Measurements from ENCODE around the gene PATZ1.

PATZ1 gene

DNA sequence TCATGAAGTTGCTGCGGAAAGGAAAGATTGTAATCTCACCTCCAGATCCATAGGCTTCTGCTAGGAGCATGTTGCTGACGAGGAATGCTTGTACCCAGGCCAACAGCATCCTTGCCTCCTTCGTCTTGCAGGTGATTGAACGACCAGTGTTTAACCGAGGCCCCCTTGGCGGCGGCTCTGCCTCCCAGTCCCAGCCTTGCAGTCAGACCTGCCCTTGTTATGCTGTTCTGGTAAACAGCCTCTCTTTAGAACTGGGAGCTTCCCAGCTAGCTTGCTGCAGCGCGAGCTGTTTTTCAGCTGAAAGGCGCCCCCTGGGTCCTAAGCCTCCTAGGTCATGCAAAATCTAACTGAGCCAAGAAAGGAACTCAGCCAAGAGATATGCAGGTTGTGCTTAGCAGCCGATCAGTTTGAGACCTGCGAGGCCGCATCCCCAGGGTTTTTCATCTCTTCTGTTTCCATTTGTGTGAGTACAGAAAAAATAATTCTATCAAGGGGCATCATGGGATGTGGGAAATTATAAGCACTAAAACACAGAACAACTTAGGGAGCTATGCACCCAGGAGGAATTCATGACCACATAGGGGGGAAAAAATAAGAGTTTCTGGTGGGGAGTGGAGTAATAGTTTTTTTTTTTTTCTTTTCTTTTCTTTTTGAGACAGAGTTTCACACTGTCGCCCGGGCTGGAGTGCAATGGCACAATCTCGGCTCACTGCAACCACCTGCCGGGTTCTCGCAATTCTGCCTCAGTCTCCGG, 53.7 kb downstream of the PATZ1 start, which contains the start of gene PIK3IP1:
Gene PIK3IP1 (minus strand): TSS at position 253 of the 754 bp plus-strand sequence. CDS start 144 bp downstream, at position 109.
- POLR2A ChIA-PET: interaction anchor here (1.0 kb wide), 1 partner anchor 13 kb away, joined by 5 read pairs; no protein-coding TSS in a partner anchor
- CTCF ChIA-PET: interaction anchor here (0.7 to 7.3 kb wide), 20 partner anchors 9 to 657 kb away, joined by 3 to 66 read pairs (median 6); partner anchors contain the start of genes LIMK2, PATZ1 and SLC35E4
- DNase-seq (ENCODE audit: extremely low spot score): peak; percentile 80
- TF ChIP-seq, protein P1, sequence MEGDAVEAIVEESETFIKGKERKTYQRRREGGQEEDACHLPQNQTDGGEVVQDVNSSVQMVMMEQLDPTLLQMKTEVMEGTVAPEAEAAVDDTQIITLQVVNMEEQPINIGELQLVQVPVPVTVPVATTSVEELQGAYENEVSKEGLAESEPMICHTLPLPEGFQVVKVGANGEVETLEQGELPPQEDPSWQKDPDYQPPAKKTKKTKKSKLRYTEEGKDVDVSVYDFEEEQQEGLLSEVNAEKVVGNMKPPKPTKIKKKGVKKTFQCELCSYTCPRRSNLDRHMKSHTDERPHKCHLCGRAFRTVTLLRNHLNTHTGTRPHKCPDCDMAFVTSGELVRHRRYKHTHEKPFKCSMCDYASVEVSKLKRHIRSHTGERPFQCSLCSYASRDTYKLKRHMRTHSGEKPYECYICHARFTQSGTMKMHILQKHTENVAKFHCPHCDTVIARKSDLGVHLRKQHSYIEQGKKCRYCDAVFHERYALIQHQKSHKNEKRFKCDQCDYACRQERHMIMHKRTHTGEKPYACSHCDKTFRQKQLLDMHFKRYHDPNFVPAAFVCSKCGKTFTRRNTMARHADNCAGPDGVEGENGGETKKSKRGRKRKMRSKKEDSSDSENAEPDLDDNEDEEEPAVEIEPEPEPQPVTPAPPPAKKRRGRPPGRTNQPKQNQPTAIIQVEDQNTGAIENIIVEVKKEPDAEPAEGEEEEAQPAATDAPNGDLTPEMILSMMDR (IDR thresholded peaks at IDR 0.05; ENCODE audit: control extremely low read depth, extremely low read depth, low read depth, missing control alignments): peak; percentile 48

DNA sequence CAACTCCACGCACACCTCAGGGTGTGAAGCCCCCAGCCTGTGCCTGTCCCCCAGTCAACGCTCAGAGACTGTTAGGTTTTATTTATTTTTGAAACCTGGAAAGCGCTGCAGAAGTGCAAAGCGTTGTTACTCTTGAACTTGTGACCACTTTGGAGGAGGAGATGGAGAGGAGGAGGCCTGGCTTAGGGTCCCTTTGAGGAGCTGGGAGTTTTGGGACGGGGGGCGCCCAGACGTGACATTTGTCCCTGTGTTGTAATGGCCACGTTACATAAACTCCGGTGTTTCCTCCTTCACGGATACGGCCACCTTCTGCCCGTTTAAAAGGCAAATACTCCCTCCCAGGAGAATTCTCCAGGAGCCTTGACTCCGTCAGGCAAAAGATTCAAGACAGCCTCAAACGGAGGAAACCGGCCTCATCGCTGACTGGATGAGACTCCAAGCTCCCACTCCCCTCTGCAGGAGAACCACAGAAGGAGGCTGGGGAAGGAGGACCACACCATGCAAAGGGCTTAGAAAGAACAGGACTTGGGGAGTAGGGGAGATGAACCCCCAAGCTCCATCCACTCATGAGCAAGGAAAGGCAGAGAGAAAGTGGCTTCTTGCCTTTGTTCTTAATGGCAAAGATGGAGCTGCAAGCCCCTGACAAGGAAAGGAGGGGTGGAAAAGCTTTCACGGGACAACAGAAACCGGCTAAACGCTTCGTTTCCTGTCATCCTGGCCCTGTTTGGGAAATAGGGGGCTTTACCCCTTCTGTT, 54.5 kb downstream of the PATZ1 start:
- DNase-seq (ENCODE audit: extremely low spot score): no peak
- CTCF ChIA-PET: interaction anchor here (1.0 to 7.3 kb wide), 18 partner anchors 9 to 656 kb away, joined by 3 to 66 read pairs (median 6); partner anchors contain the start of genes LIMK2 and SLC35E4
- TF ChIP-seq, protein P1 (IDR thresholded peaks at IDR 0.05; ENCODE audit: control extremely low read depth, extremely low read depth, low read depth, missing control alignments): no peak
- POLR2A ChIA-PET: interaction anchor here (1.0 kb wide), 1 partner anchor 12 kb away, joined by 5 read pairs; no protein-coding TSS in a partner anchor

DNA sequence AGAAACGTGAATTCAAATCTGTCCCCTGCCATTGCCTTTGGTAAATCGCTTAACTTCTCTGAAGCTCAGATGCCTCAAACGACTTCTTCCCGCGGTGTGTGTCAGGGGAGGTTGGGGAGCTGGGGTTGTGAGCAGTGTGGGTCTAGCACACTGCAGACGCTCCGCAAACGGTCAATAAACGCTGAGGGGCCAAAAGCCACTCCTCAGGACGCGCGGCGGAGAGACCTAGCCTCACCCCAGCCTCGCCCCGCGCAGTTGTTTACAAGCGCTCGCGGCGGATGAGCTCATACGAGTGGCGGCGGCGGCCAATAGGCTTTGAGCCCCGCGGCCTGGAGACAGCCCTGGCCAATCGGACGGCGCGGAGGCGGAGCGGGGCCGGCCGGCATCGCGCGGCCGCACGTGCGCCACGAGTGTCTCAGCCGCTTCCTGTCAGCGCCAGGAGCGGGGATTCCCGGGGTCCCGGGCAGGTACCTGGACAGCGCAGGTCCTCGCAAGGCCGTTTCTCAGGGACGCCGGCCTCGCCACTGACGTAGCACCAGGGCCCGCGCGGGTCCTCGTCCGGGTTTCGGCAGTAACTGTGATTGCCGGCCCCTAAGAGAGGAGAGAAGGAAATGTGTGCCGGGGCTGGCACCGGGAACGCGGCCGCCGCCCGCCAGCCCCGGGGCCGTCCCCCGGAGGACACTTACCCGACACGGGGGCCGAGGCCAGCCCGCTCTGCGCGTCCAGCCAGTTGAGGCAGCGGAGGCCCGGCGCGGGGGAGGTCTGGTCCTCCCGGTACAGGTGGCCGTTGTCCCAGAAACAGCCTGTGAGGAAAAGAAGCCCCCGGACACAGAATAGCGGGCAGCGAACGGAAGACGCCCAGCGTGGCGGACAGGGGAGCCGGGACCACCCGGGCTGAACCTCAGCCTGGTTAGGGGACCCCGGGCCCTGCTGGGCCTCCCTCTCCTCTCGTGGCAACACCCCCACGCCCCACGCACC, 55.4 kb downstream of the PATZ1 start:
- CTCF ChIA-PET: interaction anchor here (0.6 to 7.3 kb wide), 9 partner anchors 12 to 208 kb away, joined by 3 to 66 read pairs (median 7); no protein-coding TSS in a partner anchor
- DNase-seq (ENCODE audit: extremely low spot score): peak; percentile 96
- POLR2A ChIA-PET: interaction anchor here (0.8 to 1.4 kb wide), 3 partner anchors 10 to 183 kb away, joined by 3 read pairs; partner anchors contain the start of gene SELENOM
- TF ChIP-seq, protein P1 (IDR thresholded peaks at IDR 0.05; ENCODE audit: control extremely low read depth, extremely low read depth, low read depth, missing control alignments): no peak

DNA sequence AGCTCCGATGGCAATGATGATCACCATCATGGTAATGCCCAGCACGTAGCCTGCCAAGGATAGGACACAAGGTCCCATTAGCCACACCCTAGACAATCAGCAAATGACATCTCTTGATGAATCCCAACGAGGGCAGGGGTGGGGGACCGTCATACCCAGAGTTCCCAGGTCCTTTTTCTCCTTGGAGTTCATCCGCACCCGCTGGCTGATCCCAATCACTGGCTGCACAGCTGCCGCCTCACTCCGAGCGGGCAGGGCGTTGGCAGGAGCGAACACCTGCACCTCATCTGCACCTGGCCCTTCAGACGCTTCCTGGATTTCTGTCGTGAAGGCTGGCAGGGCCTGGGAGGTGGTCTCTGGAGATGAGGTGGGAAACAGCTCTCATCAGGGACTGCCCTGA, 56.8 kb downstream of the PATZ1 start:
- ChIA-PET CTCF (interaction anchor here (0.9 to 7.3 kb wide), 6 partner anchors 11 to 80 kb away, joined by 3 to 66 read pairs (median 4); no protein-coding TSS in a partner anchor), POLR2A (interaction anchor here (1.4 kb wide), 1 partner anchor 11 kb away, joined by 3 read pairs; no protein-coding TSS in a partner anchor)
- DNase-seq (ENCODE audit: extremely low spot score): no peak
- TF ChIP-seq, protein P1 (IDR thresholded peaks at IDR 0.05; ENCODE audit: control extremely low read depth, extremely low read depth, low read depth, missing control alignments): no peak

DNA sequence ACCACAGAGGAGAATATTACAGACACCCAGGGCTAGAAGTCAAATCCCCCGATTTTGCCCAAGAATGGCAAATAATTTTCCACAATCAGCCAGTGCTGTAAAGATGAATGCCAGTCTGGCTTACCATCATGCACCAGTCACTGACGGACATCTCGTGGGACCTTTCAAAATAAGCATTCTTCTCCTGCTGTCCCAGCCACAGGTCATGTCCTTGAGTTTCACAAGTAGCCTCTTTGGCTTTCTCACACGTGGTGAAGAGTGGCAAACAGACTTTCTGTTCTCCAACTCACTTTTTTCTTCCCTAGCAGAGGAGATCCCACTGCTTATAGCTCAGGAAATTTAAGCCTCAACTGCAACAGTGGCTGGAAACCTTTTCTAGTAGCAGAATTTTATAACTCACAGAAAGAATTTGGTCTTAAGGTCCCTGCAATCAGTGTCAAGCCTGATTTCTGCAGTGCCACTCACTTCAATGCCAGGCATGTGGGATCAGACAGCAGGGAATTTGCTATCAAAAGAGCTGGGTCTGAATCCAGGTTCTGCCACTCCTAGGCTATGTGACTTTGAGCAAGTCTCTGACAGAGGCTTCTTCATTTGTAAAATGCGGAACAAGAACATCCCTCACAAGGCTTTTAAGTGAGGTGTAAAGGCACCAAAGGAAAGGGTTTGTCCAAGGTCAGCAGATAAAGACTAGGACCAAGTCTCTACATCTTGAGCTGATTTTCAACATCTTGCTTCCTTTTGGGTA, 57.5 kb downstream of the PATZ1 start:
- CTCF ChIA-PET: interaction anchor here (0.9 to 7.3 kb wide), 6 partner anchors 11 to 79 kb away, joined by 3 to 66 read pairs (median 4); no protein-coding TSS in a partner anchor
- TF ChIP-seq, protein P1 (IDR thresholded peaks at IDR 0.05; ENCODE audit: control extremely low read depth, extremely low read depth, low read depth, missing control alignments): no peak
- POLR2A ChIA-PET: no interaction called here
- DNase-seq (ENCODE audit: extremely low spot score): no peak

Data from GM10248 (cell line).